GM15510 (cell line): ENCODE results near the gene MED16.

Source experiments
- POLR2A ChIP-seq: IDR thresholded peaks from 3 replicates; pipeline ENCODE4 v1.6.1; 2011; ENCODE audit warnings: borderline replicate concordance; ENCODE audit not compliant: insufficient read length; ENCODE audit errors: extremely low read depth

Gene MED16

GRCh38 chr19:861756-862580 lies 31.0 kb downstream of the MED16 start:
- no peak for TF ChIP-seq POLR2A

- no peak for TF ChIP-seq POLR2A
These were observed 31.7 kb downstream of the MED16 start for GRCh38 chr19:861141-861755.

- no peak for TF ChIP-seq POLR2A
These were observed 33.8 kb downstream of the MED16 start, which contains the start of gene CFD for GRCh38 chr19:858868-859843. Gene CFD (plus strand): TSS chr19:859664. CDS start chr19:859690, 26 bp downstream.

GRCh38 chr19:858284-858683 lies 34.7 kb downstream of the MED16 start:
- no peak for TF ChIP-seq POLR2A

- TF ChIP-seq POLR2A = no peak
These were observed 37.3 kb downstream of the MED16 start for GRCh38 chr19:855566-856120.

- TF ChIP-seq POLR2A = no peak
These were observed 37.8 kb downstream of the MED16 start for GRCh38 chr19:855142-855541.

GRCh38 chr19:854549-854948 lies 38.4 kb downstream of the MED16 start:
- TF ChIP-seq POLR2A = no peak

GRCh38 chr19:853014-853585 lies 39.9 kb downstream of the MED16 start:
- TF ChIP-seq POLR2A = no peak

- no peak for TF ChIP-seq POLR2A
These were observed 40.6 kb downstream of the MED16 start, which contains the start of gene ELANE for GRCh38 chr19:852136-853013. Gene ELANE (plus strand): TSS chr19:852303. CDS start chr19:852329, 26 bp downstream.

- TF ChIP-seq POLR2A = no peak
These were observed 42.0 kb downstream of the MED16 start for GRCh38 chr19:850979-851335.

GRCh38 chr19:850221-850978 lies 42.6 kb downstream of the MED16 start:
- TF ChIP-seq POLR2A = no peak

- no peak for TF ChIP-seq POLR2A
These were observed 44.5 kb downstream of the MED16 start for GRCh38 chr19:848386-848921.
